Fibroblast of peridontal ligament (primary cell): ENCODE data around the gene PSMD11.

Experiments used
- DNase-seq: peaks from one replicate; pipeline ENCODE4 v3.0.0-alpha.2; 2010; ENCODE audit errors: extremely low read depth

Gene PSMD11

DNA sequence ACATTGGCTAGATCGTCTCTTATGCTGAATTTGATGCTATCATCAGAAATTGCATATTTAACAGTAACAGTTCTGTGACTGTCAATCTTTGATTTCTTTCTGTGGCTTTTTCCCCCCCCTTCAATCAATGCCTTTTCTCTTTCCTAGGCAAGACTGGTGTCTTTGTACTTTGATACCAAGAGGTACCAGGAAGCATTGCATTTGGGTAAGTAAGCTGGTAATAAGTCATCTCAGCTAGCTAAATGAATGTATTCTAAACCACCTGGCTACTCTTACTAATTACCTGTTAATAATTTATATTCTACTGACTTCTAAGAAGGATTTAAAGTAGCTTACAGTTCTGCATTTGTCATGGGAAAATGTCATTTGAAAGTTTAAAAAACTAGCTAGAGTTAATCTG lies 20.1 kb downstream of the PSMD11 start:
- no peak for DNase-seq

DNA sequence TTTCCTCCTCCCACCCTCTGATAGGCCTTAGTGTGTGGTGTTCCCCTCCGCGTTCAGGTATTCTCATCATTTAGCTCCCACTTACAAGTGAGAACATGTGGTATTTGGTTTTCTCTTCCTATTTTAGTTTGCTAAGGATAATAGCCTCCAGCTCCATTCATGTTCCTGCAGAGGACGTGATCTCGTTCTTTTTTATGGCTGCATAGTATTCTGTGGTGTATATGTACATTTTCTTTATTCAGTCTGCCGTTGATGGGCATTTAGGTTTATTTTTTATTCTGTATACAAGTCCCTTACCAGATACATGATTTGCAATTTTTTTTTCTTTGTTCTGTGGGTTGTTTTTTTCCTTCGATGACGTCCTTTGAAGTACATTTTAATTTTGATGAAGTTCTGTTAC lies 23.6 kb downstream of the PSMD11 start:
- no peak for DNase-seq

DNA sequence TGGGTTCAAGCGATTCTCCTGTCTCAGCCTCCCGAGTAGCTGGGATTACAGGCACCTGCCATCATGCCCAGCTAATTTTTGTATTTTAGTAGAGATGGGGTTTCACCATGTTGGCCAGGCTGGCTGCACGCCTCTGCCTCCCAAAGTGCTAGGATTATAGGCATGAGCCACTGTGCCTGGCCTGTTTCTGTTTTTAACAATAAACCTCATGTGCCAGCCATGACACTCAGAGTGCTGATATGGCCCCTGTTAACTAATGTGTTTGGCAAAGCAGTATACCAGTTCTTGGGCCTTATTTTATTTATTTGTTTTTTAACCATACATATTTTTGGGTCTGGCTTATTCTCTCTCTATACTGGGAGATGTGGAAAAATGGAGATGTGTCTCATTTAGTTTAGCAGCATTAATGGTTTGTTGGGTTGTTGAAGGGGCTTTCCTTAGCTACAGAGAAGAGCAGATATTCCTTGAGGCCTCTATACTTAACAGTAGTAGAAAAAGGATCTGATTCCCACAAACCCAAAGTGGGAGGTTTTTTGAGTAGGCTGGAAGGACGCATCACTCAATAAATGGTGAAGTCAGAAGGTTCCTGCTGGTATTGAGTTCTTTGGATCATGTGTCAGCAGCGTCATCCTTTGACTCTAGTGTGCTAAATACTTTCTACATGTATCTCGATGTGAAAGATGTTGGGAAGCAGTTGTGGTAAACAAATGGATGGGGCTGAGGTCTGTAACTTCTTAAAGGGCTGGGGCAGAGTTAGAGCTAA lies 26.3 kb downstream of the PSMD11 start:
- no peak for DNase-seq

DNA sequence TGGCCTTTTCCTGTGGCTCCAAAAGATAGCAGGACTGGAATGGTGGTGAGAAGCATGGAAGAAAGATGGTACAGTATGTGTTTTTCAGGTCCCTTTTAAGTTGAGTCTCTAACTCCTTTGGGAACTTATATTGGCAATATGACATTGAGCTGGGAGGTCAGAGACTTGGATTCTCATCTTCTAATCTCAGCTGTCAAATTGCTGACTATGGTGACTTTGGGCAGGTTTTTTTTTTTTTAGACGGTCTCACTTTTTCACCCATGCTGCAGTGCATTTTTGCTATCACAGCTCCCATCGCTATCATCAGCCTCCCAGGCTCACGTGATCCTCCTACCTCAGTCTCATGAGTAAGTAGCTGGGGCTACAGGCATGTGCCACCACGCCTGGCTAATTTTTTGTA lies 27.3 kb downstream of the PSMD11 start:
- DNase-seq = no peak

DNA sequence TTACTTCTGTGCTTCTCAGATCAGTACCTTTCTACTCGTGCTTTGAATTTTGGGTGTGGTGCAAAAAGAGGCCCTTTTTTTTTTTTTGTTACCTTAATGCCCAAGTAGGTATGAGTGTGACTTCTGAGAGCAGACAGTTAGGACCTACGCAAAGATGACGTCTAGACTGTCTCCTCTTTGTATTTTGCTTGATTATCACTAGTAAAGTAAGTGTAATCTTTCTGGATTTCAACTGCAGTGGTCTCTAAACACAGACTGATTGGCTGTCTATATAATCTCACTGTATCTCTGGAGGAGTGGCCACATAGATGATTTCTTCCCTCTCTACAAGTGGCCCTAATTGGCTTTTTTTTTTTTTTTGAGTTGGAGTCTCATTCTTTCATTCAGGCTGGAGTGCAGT lies 30.9 kb downstream of the PSMD11 start:
- no peak for DNase-seq

DNA sequence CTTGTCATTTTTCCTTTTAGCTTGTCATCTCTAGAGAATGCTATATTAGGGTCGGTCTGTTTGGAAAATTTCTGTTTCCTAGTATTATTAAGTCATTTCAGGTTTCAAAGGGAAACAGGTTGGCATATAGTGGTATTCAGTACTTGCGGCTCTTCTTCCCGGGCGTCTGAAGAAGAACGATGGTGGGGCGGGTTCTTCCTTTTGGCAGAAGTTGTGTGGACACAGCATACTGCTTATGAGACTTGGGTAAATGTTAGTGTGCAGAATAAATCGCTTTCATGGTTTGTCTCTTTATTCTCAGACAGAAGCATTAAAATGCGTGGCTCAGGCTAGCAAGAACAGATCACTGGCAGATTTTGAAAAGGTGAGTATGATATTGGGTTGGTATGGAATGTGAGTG lies 32.9 kb downstream of the PSMD11 start:
- DNase-seq = no peak

DNA sequence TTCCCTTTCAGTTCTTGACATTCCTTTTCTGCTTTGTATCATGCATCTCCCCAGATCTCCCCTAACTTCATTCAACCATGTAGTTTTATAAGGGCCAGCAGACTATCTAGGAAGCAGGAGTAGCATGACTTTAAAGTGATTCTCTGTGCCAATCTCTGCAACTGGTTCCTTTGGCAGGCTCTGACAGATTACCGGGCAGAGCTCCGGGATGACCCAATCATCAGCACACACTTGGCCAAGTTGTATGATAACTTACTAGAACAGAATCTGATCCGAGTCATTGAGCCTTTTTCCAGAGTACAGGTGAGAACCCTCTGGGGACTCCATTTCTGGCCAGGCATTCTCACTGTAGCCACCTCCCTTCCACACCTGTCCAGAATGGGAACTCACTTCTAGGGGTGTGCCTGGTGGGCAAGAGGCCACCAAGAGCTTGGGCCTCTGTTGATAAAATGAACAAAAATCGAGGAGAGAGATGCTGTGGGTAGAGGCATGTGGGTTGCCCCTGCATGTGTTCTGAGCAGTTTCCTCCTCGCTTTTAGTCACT lies 34.8 kb downstream of the PSMD11 start:
- no peak for DNase-seq

DNA sequence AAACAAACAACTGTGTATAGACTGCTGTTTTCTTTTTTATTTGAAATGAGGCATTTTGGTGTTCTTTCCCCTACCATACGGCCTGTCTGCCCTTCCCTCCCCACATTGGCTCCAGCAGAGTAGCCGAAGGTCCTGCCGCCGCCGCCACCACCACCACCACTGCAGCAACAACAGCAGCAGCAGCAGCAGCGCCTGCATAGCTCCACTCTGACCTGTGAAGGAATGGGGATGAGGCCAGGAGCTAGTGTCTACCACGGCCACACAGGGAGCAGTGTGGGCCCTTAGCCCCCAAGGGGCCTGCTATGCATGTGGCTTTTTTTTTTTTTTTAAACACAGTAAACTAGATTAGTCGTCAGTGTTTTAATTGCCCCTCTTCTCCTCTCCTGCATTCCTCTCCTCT lies 36.9 kb downstream of the PSMD11 start:
- DNase-seq = no peak

DNA sequence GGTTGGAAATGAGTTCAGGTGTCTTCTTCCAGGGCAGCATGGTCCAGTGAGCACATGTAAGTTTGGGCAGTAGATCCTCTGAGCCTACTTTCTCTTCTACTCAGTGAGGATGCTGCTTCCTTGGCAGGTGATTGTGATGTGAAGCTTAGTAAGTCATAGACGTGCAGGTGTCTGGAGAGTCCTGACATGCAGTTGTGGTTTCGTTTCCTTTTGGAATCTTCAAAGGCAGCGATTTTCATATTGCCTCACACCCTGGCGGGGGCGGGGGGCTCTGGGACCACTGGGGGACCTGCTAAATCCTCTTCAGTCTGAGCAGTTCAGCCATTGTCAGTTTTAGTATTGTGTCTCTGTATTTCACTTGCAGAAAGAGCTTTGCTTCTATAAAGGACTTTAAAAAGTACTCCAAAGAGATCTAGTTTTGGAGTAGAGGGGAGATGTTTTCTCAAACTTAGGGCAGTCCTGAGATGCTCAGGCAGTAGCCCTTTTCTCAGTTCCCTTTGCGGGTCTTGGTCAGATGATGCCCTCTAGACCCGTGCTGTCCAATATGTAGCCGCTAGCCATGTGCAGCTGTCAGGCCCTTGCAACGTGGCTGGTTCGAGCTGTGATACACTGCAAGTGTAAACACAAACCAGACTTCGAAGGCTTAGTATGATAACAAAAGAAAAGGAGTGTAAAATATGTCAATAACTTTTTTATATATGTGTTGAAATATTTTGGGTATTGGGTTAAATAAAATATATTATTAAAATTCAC lies 38.4 kb downstream of the PSMD11 start:
- no peak for DNase-seq

DNA sequence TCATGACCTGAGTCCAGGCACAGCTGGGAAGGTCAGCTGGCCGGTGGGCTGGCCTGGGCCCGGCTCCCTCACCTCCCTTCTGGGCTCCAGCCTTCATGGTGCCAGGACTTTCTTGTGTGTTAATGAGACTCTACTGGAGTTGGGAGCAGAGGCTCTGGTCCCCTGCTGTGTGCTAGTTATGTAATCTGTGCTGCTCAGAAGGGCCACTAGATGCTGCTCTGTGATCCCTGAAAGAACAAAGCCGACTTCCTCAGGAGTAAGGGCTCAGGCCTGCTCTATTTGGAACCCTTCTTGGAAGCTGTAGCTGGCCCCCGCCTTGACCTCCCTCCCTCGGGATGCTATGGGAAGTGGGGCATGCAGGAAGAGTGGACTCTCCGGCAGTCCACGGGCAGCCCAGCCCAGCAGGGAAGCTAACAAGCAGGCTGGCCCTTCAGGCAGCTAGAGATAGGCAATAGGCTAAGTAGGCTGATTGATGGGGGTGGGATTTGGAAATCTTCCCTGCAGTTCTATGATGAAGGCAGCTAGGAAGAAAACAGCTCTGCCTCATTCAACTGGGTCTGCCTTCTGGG lies 39.2 kb downstream of the PSMD11 start:
- DNase-seq = peak; percentile 82

DNA sequence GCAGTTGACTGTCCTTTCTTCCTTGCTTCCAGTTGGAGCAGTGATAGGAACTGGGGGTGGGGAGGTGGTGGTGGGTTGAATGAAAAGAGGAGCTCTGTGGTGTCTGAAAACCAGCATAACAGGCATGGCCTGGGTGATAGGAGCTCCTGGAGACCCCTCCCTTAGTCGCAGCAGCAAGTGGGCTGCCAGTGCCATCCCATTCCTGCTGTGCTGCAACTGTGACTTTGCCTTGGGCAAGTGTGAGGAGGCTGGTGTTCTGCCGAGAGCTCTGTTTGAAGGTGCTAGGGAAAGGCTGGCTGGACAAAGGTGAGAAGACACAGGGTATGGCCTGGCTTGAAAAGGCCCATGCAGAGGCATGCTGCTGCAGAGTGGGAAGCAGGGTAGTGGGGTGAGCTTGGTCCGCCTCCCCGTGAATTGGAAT lies 39.7 kb downstream of the PSMD11 start:
- DNase-seq = no peak

DNA sequence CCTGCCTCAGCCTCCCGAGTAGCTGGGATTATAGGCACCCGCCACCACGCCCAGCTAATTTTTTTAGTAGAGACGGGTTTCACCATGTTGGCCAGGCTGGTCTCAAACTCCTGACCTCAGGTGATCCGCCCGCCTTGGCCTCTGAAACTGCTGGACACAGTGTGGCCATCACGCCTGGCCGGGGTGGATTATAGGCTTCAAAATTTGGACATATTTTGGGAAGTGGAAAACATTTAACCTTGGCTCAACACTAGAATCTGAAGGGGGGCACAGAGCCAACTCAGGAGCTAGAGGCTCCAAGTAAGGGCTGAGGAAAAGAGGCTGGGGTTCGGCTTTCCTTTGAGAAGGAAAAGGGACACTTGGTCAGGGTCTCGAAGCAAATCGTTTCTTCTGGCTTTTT lies 40.3 kb downstream of the PSMD11 start:
- DNase-seq = no peak

DNA sequence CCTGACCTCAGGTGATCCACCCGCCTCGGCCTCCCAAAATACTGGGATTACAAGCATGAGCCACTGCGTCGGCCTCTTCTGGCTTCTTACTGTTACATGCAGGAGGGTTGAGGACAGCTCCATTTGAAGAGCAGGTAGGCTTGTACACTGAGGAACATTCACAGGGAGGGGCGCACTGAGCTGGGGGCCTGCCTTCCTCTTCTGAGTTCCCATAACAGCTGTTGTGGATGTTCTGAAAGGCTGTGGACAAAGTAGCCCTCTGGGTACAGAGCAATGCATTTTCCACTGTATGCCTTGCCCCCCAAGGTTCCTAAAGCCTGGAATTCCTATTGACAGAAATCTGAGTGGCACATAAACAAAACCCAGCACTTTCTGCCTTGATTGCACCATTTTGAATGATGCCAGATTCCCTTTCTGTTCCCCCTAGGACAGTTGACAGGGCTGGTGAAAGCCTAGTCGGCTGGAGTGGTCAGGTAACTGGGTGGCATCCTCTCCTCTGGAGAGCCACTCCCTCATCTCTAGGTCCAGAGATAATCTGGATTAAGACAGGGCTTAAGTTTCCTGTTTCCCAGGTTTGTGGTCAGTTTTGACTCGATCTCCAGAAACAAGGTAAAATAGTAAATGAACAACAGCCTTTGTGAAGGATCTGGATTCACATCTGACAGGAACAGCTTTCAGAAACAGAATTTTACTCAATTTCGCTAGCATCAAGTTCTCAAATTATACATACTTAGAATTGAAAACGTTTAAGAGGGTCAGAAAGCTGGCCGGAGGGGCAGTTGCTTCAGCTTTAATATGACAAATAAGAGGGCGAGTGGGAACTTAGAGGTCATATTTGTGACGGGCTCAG lies 41.2 kb downstream of the PSMD11 start:
- DNase-seq = peak; percentile 8

DNA sequence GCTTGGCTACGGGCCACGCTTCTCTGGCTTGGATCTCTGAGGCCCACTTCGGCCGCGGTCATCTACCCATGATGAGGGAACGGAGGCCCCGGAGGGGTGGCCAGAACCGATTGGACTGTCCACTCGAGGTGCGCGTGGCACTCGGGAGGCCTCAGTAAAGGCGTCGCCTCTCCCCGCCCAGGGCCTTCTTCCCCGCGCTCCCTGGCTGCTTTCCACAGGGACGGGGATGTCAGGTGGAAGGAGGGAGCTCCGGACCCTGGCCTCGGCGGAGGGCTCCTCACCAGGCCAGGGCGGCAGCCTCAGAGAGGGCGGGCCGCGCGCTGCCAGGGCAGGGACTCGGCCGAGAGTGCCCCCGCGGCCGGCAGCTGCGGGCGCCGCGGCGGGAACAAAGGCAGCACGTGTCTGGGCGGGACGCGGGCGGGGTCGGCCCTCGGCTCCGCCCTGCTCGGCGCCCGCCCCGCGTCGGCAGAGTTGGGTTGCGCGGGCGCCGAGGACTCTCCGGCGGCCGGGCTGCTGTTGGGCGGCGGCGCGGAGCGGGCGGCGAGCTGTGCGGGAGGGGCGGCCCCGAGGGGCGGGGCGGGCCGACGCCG lies 41.9 kb downstream of the PSMD11 start:
- DNase-seq = peak; percentile 48

DNA sequence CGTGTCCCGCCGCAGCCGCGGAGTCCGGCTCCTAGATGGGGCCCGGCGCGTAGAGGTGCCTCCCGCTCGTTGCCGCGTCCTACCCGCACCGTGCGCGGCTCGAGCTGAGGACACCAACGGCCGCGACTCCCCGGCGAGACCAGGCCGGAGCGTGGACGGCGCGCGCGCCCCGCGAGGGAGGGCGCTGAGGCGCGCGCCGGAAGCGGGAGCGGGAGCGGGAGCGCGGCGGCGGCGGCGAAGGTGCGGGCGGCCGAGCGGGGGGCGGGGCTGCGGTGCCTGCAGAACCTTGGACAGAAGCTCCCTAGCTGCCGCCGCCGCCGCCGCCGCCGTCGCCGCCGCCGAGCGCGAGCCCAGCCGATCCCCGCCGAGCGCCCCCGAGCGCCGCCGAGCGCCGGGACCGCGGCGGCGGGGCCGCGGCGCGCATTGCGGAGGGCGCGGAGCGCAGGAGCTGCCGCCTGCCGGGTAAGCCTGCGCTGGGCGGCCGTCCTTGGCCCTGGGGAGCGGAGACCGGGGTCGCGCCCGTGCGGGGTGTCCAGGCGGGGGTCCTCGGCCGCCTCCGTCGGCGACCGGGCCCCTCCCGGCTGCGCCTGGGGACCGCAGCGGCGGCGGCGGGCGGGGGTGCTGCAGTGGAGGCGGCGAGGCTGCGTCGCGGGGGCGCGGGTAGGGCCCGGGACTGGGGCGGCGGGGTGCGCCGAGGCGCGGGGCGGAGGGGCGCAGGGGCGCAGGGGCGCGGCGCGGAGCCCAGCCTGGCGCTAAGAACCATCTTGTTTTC lies 42.6 kb downstream of the PSMD11 start, which contains the start of gene CDK5R1:
Gene CDK5R1 (plus strand): TSS at position 293 of the 772 bp plus-strand sequence. CDS start 628 bp downstream, outside the sequence.
- peak; percentile 13 for DNase-seq

DNA sequence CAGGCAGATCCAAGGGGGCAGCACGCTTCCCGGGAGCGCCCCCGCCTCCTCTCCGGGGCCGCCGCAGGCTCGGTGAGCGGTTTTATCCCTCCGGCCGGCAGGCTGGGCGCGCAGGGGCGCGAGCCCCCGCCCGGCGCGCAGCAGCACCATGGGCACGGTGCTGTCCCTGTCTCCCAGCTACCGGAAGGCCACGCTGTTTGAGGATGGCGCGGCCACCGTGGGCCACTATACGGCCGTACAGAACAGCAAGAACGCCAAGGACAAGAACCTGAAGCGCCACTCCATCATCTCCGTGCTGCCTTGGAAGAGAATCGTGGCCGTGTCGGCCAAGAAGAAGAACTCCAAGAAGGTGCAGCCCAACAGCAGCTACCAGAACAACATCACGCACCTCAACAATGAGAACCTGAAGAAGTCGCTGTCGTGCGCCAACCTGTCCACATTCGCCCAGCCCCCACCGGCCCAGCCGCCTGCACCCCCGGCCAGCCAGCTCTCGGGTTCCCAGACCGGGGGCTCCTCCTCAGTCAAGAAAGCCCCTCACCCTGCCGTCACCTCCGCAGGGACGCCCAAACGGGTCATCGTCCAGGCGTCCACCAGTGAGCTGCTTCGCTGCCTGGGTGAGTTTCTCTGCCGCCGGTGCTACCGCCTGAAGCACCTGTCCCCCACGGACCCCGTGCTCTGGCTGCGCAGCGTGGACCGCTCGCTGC lies 43.3 kb downstream of the PSMD11 start:
- DNase-seq = peak; percentile 8

DNA sequence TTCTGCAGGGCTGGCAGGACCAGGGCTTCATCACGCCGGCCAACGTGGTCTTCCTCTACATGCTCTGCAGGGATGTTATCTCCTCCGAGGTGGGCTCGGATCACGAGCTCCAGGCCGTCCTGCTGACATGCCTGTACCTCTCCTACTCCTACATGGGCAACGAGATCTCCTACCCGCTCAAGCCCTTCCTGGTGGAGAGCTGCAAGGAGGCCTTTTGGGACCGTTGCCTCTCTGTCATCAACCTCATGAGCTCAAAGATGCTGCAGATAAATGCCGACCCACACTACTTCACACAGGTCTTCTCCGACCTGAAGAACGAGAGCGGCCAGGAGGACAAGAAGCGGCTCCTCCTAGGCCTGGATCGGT lies 43.9 kb downstream of the PSMD11 start:
- DNase-seq = no peak

DNA sequence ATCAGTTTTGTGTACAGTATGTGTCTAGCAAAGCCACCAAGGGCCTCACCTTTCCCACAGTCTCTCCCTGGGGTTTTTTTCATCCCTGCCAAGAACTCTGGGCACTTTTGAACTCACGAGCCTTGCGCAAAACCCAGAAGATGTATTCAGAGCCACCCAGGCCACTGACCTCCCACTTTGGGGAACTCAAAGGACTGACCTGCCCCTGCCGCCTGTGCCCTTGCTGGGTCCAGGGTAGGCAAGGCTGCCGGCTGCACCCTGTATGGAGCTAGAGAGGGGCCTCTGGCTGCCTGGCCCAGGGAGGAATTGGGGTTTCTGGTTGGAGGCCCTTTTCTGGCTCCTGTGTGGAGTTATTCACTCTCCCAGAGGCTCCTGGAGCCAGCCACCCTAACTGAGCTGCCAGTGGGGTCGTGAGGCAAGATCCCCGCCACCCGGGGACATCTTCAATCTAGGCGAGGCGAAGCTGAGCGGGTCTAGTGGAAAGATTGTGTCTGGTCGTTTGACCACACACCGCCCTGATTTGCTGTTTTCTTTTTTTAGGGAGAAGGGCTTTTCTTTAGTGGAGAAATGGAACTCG lies 44.4 kb downstream of the PSMD11 start:
- DNase-seq = no peak

DNA sequence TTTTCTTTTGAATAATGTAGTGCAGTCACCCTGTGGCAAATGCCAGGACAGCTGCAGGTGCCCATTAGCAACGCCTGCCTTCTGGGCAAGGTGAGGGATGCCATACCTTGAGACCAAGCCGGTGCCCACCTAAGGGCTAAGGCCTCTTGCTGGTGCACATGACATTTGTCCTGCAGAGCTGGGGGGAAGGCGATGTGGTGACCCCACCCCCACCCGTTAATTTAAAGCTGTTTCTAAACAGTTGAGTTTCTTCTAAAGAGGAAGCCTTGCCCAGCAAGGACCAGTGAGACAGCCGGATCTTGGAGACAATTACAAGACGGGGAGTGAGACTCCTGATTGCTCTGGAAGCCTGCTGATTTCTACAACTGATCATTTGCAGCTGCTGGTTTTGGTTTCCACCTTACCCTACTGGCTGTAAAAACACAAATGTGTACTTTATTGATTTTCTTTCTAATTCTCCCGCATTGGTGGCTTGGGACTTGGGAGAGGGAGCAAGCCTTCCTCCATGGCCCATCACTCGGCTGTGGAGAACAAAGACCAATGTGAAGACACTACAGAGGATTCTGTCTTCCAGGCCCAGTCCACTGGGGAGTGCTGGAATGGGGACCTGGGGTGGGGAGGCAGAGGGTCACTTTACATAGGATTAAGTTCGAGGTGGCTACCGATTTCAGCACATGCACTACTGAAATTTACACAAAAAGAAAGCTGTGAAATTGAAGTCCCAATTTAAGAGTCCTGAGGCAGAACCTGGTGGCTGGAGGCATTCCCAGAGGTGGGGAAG lies 45.2 kb downstream of the PSMD11 start:
- no peak for DNase-seq
